AG20443 (cell line): ENCODE measurements around the gene CYP27C1.
"Not testable (repeated sequence)": the region's sequence is repeated elsewhere in the genome, so short reads cannot be mapped to it uniquely, and the experiment has no call there.

ENCODE experiments used
- DNase-seq: peaks from one replicate; pipeline ENCODE4 v3.0.0; 2012; ENCODE audit warnings: low spot score, mixed read lengths

The CYP27C1 gene

GRCh38 chr2:127170452-127171197, 49.5 kb downstream of the CYP27C1 start:
- no peak for DNase-seq

DNA sequence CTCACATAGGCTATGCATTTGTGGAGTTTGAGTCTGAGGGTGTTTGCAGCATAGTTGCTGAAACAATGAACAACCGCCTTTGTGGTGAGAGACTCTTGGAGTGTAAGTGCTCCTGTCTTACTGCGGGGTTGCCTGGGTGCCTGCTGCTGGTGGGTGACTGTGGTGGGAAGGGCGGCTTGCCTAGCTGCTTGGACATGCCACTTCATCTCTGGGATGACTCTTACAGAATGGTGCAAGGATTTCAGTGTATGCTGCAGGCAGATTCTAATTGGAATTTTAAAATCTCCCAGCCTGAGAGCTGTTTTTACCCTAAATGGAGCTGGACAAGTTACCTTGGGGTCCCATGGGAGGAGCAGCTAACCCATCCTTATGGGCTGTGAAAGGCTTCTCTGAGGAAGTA, 50.1 kb downstream of the CYP27C1 start:
- no peak for DNase-seq

DNA sequence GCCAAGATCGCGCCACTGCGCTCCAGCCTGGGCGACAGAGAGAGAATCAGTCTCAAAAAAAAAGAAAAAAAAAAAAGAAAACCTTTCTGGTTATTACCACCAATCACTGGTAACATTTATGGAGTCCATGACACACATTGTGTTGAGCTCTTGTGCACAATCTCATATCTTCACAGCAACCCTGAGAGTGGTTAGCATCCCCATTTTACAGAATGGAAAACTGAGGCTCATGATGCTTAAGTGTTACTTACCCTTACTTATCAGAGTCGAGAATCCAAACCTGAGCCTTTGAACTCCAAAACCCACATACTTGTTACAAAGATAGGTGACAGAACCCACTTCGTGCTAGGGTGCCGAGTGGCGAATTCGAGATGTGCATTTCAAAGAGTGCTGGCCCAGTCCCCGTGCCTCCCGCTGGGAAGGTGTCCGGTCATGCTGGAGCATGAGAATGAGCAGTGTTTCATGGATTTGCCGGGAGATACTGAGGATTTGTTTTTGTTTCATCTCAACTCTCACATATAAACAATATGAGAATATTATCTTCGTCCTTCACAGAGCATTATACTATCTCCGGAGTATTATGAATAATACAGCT, 50.9 kb downstream of the CYP27C1 start:
- DNase-seq, result no peak

GRCh38 chr2:127166231-127166860, 53.8 kb downstream of the CYP27C1 start:
- DNase-seq, result no peak

GRCh38 chr2:127165539-127165935, 54.6 kb downstream of the CYP27C1 start:
- DNase-seq, result no peak

DNA sequence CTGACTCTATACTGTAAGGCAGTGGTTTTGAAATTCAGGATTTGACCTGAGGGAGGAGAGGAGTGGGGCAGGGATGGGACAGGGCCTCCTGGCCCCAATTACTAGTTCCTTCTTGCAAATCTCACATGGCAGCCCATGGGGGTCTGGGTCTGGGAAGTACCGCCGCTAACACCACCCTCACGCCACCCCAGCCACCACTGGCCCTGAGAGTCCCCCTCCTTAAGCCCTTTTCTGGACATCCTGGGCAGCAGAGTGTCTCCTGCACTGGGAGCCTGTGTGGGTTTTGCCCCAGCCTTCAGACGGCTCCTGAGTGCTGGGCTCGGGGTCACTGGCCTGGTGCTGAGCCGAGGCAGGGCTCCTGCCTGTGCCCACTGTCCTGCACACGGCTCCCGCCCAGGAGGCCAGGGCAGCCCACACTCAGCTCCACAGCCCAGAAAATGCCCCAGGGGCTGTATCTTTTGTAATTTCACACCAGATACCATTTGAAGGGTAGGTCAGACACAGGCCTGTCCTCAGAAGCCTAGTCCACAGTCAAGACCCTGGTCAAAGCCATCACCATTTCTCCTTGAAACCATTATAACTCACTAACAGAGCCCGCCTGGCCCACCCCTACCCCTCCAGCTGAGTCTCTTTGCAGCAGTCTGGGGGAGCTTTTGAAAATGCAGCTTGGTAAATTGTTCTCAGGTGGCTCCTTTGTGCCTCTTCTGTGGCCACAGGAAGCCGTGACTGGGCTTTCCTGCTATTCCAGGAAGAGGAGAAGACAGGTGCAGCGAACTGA, 55.1 kb downstream of the CYP27C1 start:
- DNase-seq, result no peak

- DNase-seq, result no peak
Observed at GRCh38 chr2:127163921-127164320, 56.2 kb downstream of the CYP27C1 start.

- DNase-seq, result not testable (repeated sequence)
Observed at GRCh38 chr2:127163090-127163406, 57.1 kb downstream of the CYP27C1 start.

DNA sequence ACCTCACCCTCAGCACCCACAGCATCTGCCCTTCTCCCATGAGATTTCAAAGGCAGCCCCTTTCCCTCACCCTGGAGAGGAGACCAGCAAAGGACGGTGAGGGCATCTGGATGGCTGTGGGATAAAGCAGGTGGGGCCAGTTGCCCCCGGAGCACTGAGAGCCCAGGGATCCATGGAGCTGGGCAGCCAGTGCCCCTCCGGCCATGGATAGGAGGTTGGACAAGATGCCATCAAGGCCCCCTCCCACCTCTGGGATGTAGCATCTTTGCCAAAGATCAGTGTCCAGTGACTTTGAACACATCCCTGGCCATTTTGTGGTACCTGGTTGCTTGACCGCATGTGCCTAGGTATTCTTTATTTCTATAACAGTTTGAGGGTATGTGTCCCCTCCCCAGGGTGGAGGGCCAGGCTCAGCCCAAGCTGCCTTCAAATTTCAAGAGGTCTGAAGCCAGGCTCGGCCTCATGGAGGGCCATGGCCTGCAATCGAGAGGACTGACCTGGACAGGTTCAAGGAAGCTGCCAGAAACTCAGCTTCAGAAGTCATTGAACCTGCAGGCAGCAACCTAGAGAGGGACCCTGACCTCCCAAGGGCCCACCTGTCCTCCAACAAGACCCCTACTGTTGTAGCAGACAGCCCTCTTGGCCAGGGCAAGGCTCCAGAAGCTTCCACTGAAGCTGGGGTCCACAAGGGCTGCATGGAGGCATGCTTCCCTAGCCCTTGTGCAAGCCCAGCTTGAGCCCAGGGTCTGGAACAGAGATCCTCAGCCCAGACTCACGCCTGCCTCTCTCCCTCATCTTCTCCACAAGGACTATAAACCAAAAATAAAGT, 57.6 kb downstream of the CYP27C1 start:
- no peak for DNase-seq

DNA sequence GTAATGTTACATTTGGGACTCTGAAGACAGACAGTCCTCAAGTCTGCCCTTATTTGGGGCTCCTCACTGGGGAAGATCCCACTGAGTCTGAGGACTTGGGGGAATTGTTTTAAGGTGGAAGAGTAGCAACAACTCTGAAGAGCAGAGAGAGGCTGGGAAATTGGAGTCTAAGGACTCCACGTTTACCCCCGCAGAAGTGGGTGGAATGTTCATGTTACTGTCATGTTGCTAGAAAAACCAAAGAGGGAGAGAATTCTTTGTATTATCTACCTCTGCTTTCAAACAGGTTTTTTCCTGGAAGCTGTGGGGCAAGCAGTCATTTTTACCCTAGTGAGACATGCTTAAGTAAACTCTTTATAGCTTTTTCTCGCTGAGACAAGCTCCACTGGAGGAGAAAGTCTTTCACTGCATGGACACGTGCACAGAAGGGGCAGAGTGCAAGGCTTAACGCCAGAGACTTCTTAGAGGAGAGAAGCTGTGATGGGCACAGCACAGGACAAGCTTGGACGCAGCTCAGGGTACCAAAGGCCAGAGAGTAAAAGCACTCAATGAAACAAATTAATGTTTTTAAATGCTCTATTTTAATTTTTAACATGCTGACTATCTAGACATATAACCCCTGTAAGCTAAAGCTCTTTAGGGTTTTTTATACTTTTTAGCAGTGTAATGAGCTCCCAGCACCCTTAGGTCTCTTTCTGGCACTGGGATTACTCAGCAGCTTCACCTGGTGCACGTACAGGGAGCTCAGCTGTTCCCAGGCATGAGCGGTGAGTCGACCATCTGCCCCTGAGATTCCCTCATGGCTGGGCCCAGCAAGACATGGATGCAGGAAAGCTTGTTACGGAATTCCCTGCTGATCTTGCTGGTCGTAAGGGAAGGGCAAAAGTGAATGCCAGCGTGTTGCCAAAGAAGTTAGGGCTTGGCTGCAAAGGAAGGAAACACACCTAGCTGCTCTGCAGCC, 58.6 kb downstream of the CYP27C1 start:
- no peak for DNase-seq

GRCh38 chr2:127160676-127161075, 59.4 kb downstream of the CYP27C1 start:
- no peak for DNase-seq

DNA sequence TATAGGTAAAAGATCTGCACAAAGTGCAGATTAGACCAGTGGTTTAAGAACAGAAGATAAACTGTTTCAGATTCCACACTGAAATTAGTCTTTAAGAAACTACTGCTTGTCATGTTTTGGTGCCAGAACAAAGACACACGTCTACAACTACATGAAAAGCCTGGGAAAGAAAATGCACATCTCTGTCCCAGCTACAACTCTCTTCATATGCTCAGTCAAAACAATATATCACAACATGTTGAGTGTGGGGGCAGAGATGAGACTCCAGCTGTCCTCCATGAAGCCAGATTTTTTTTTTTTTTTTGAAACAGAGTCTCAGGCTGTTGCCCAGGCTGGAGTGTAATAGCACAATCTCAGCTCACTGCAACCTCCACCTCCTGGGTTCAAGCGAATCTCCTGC, 60.6 kb downstream of the CYP27C1 start:
- DNase-seq, result no peak

GRCh38 chr2:127158614-127159290, 61.3 kb downstream of the CYP27C1 start:
- DNase-seq, result no peak

GRCh38 chr2:127157651-127158485, 62.2 kb downstream of the CYP27C1 start:
- DNase-seq, result no peak

GRCh38 chr2:127157114-127157513, 63.0 kb downstream of the CYP27C1 start:
- DNase-seq, result no peak

GRCh38 chr2:127155947-127156346, 64.2 kb downstream of the CYP27C1 start:
- DNase-seq, result peak; percentile 86

DNA sequence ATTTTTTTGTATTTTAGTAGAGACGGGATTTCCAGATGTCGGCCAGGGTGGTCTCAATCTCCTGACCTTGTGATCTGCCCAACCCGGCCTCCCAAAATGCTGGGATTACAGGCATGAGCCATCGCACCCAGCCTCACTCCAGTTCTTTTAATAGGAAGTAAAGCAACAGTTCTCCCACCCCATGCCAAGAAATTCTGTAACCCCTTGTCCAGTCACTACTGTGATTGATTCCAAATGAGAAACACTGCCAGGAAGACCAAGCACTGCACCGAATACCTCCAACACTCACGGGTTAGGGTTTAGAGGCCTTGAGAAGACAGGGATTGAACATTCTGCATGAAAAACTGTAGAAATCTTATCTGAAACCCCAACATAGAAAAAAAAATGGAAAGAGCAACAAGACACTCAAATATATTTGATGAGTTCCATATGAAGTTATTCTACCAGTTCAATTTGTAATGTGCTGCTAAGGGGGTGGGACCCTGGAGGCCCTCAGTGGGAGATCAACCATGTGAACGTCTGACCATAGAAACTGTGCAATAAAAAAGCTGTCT, 65.0 kb downstream of the CYP27C1 start:
- peak; percentile 46 for DNase-seq

DNA sequence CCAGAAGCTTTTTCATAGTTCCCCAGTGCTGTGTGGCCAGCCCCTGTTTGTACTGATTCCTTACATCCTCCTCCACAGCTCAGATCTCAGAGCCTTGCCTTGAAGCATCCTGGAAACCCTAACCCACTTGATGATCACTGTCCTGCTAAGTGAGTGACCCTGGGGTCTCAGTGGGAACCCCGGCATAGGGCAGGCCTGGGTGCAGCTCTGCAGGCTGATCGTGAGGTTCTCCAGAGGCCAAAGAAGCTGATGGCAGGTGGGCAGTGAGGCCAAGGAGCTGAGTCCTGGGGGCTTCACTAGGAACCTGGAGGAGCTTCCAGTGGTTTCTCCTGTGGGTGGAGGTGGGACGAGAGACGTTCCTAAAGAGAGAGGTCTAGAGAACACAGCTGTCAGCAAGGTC, 65.7 kb downstream of the CYP27C1 start:
- DNase-seq, result no peak

DNA sequence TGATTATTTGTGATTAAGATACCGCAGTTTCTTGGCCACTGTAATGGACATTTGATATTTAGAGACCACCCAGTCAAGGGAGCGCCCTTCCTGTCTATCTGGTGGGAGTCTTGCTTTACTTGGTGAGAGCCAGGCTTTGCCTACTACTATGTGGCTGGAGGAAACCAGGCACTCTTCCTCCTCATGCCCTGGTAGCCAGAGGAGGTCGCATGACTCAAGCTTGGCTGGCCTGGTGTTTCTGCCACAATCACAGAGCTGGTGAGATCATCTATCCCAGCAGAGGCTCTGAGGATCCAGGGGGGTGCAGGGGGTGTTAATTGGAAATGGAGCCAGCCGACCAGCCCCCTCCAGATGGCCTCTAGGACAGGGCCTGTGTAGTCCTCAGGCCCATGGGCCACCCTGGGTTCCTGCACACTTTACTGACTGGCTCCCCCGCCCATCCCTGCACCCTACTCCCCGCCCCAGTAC, 66.4 kb downstream of the CYP27C1 start:
- peak; percentile 88 for DNase-seq
